Neural progenitor cell (in vitro differentiated cells): Measurements from ENCODE around the gene ZXDC. TPM values are rescaled to one million over a fixed set of nuclear protein-coding genes. Genes with fewer than 3 reads are reported as not detected.

Experiments used
- DNase-seq: peaks from one replicate; pipeline ENCODE4 v3.0.0-alpha.2; 2016; ENCODE audit warnings: low spot score
- H2AFZ ChIP-seq: fragments of 200-600 bp; sonication (generic); replicated peaks from 2 replicates; pipeline ENCODE4 v1.6.1; 2016; ENCODE audit warnings: antibody characterized with exemption
- H3F3A ChIP-seq: fragments of 200-600 bp; sonication (generic); 2 replicates; pipeline ENCODE4 v1.6.1; 2016; ENCODE audit warnings: antibody characterized with exemption, low read depth
- H3K27ac ChIP-seq: fragments of 200-600 bp; sonication (generic); 2 replicates; pipeline ENCODE4 v1.5.1; 2016; ENCODE audit warnings: mild to moderate bottlenecking
- H3K27me3 ChIP-seq: fragments of 200-600 bp; sonication (generic); 2 replicates; pipeline ENCODE4 v1.6.1; 2016; ENCODE audit warnings: mild to moderate bottlenecking, moderate library complexity
- H3K36me3 ChIP-seq: fragments of 200-600 bp; sonication (generic); 2 replicates; pipeline ENCODE4 v1.5.1; 2016
- H3K4me1 ChIP-seq: fragments of 200-600 bp; sonication (generic); 2 replicates; pipeline ENCODE4 v1.6.1; 2016; ENCODE audit warnings: mixed run types
- H3K4me2 ChIP-seq: fragments of 200-600 bp; sonication (generic); 2 replicates; pipeline ENCODE4 v1.6.1; 2016
- H3K4me3 ChIP-seq: fragments of 200-600 bp; sonication (generic); 2 replicates; pipeline ENCODE4 v1.5.1; 2016
- H3K79me2 ChIP-seq: fragments of 200-600 bp; sonication (generic); 2 replicates; pipeline ENCODE4 v1.6.1; 2016; ENCODE audit warnings: low read depth
- H3K9ac ChIP-seq: fragments of 200-600 bp; sonication (generic); 2 replicates; pipeline ENCODE4 v1.6.1; 2016
- H3K9me3 ChIP-seq: fragments of 200-600 bp; sonication (generic); 2 replicates; pipeline ENCODE4 v1.5.1; 2016; ENCODE audit warnings: low read depth
- H4K20me1 ChIP-seq: fragments of 200-600 bp; sonication (generic); 2 replicates; pipeline ENCODE4 v1.6.1; 2016; ENCODE audit warnings: low read depth
- H3K27ac Mint-ChIP-seq: 3 replicates; pipeline ENCODE4 v1.8.0; 2021; ENCODE audit warnings: mixed read lengths
- H3K27me3 Mint-ChIP-seq: 2 replicates; pipeline ENCODE4 v1.8.0; 2022; ENCODE audit warnings: low read depth, mild to moderate bottlenecking, inconsistent platforms, moderate library complexity, mixed read lengths; ENCODE audit not compliant: insufficient read depth
- H3K36me3 Mint-ChIP-seq: 3 replicates; pipeline ENCODE4 v1.8.0; 2021; ENCODE audit warnings: mixed read lengths
- H3K4me1 Mint-ChIP-seq: 3 replicates; pipeline ENCODE4 v1.8.0; 2021; ENCODE audit warnings: mixed read lengths
- H3K4me3 Mint-ChIP-seq: 3 replicates; pipeline ENCODE4 v1.8.0; 2021; ENCODE audit warnings: mild to moderate bottlenecking, moderate library complexity, mixed read lengths
- H3K9me3 Mint-ChIP-seq: 3 replicates; pipeline ENCODE4 v1.8.0; 2020; ENCODE audit warnings: mixed read lengths
- EZH2 ChIP-seq: fragments of 200-600 bp; sonication (generic); IDR thresholded peaks from 2 replicates; pipeline ENCODE4 v1.6.1; 2017; ENCODE audit warnings: antibody characterized with exemption, mild to moderate bottlenecking, moderate library complexity
- EZH2phosphoT487 ChIP-seq: fragments of 200-600 bp; sonication (generic); IDR thresholded peaks from 2 replicates; pipeline ENCODE4 v1.6.1; 2017; ENCODE audit warnings: antibody characterized with exemption
- total RNA-seq: library from RNA; depleted of rRNA; stranded (reverse); fragments of >200 nt; gene quantifications from 2 replicates; pipeline ENCODE4 v1.2.3, GENCODE V29; 2015; ENCODE audit warnings: low replicate concordance
- TF ChIP-seq, protein P1 (sequence below): fragments of 200-600 bp; sonication (generic); IDR thresholded peaks from 2 replicates; pipeline ENCODE4 v1.5.1; 2017; ENCODE audit warnings: antibody characterized with exemption, mild to moderate bottlenecking

Gene ZXDC
- total RNA-seq, 1 donor from 2014 or later = 12.4 TPM

- no peaks in the 10 kb centered on the region for H3K79me2 ChIP-seq
- DNase-seq = no peak
- H3K4me3 Mint-ChIP-seq = no peak overlapping the region
- no peaks in the 10 kb centered on the region for H3K9me3 ChIP-seq
- TF ChIP-seq EZH2phosphoT487 (no peak), EZH2 (no peak)
- TF ChIP-seq, protein P1, sequence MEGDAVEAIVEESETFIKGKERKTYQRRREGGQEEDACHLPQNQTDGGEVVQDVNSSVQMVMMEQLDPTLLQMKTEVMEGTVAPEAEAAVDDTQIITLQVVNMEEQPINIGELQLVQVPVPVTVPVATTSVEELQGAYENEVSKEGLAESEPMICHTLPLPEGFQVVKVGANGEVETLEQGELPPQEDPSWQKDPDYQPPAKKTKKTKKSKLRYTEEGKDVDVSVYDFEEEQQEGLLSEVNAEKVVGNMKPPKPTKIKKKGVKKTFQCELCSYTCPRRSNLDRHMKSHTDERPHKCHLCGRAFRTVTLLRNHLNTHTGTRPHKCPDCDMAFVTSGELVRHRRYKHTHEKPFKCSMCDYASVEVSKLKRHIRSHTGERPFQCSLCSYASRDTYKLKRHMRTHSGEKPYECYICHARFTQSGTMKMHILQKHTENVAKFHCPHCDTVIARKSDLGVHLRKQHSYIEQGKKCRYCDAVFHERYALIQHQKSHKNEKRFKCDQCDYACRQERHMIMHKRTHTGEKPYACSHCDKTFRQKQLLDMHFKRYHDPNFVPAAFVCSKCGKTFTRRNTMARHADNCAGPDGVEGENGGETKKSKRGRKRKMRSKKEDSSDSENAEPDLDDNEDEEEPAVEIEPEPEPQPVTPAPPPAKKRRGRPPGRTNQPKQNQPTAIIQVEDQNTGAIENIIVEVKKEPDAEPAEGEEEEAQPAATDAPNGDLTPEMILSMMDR = no peak
- no peak overlapping the region for H3K9ac ChIP-seq
- H3K9me3 Mint-ChIP-seq = no peaks in the 10 kb centered on the region
- H3F3A ChIP-seq = no peaks in the 10 kb centered on the region
- H4K20me1 ChIP-seq = no peaks in the 10 kb centered on the region
- no peak overlapping the region for H2AFZ ChIP-seq
- H3K4me1 ChIP-seq = peaks cover 7% of the 10 kb centered on the region
- H3K4me3 ChIP-seq = no peak overlapping the region
- peaks cover 17% of the 10 kb centered on the region for H3K27me3 ChIP-seq
- H3K4me2 ChIP-seq = no peak overlapping the region
- no peak overlapping the region for H3K27ac ChIP-seq
- H3K36me3 ChIP-seq = no peaks in the 10 kb centered on the region
- H3K27me3 Mint-ChIP-seq = peaks cover 8% of the 10 kb centered on the region
- H3K36me3 Mint-ChIP-seq = peaks cover 3% of the 10 kb centered on the region
- H3K4me1 Mint-ChIP-seq = peaks cover 18% of the 10 kb centered on the region
- H3K27ac Mint-ChIP-seq = no peak overlapping the region
These were observed 75.9 kb downstream of the ZXDC start for GRCh38 chr3:126399756-126400155.

- peaks cover 20% of the 10 kb centered on the region for H3K4me1 Mint-ChIP-seq
- peaks cover 8% of the 10 kb centered on the region for H3K27me3 Mint-ChIP-seq
- H3K79me2 ChIP-seq = no peaks in the 10 kb centered on the region
- H3K4me2 ChIP-seq = no peak overlapping the region
- no peak overlapping the region for H3K27ac Mint-ChIP-seq
- no peak overlapping the region for H3K9ac ChIP-seq
- no peak overlapping the region for H3K4me3 Mint-ChIP-seq
- no peaks in the 10 kb centered on the region for H3F3A ChIP-seq
- H3K27ac ChIP-seq = no peak overlapping the region
- H3K9me3 ChIP-seq = no peaks in the 10 kb centered on the region
- H3K9me3 Mint-ChIP-seq = no peaks in the 10 kb centered on the region
- H3K4me1 ChIP-seq = peaks cover 9% of the 10 kb centered on the region
- no peak overlapping the region for H2AFZ ChIP-seq
- peaks cover 20% of the 10 kb centered on the region for H3K27me3 ChIP-seq
- no peak overlapping the region for H3K4me3 ChIP-seq
- H4K20me1 ChIP-seq = no peaks in the 10 kb centered on the region
- H3K36me3 Mint-ChIP-seq = peaks cover 3% of the 10 kb centered on the region
- DNase-seq = no peak
- no peak for TF ChIP-seq EZH2
- no peak for TF ChIP-seq EZH2phosphoT487
- no peaks in the 10 kb centered on the region for H3K36me3 ChIP-seq
These were observed 76.3 kb downstream of the ZXDC start for GRCh38 chr3:126399351-126399735.

DNA sequence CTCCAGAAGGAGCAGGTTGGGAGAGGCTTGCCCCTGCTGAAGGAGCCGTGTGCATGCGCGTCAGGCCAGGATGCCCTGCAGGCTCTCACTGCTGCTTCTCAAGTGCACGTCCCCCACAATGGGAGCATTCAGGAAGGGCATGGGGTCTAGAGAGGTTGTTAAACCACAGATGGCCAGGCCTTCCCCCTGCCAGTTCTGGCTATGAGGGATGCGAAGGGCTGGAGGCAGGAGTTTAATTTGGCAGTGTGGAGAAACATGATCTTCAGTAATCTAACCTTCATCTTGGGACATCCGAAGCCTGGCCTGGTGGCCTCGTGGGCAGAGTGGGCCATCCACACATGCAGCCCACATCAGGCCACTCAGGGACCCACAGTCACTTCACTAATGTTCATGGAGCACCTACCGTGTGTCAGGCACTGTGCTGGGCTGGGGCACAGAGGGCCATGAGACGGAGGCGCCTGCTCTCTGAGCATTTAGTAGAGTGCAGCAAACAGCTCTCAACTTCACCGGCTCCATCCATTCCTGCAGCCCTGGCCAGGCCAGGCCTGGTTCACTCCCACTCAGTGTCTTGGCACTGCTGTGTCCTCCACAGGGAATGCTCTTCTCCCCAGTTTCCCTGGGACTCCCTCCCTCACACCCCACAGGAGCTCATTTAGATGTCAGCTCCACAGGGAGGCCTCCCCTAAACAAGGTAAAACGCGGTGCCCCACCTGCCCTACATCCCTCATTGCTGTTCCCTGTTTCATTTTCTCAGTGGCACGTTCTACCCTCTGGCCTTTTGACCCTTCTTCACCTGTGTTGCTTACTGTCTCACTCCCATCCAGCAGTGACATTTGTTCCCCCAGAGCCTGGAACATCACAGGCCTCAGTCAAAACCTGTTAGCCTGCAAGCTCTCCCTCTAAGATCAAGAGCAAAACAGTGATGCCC lies 77.0 kb downstream of the ZXDC start:
- Histone ChIP-seq H3K4me3 (no peak overlapping the region), H3K27ac (no peak overlapping the region), H4K20me1 (no peaks in the 10 kb centered on the region), H3K9ac (no peak overlapping the region), H3K27me3 (peaks cover 26% of the 10 kb centered on the region), H3K36me3 (no peaks in the 10 kb centered on the region), H3K4me1 (peaks cover 14% of the 10 kb centered on the region), H3K79me2 (no peaks in the 10 kb centered on the region), H2AFZ (no peak overlapping the region), H3F3A (no peaks in the 10 kb centered on the region), H3K9me3 (no peaks in the 10 kb centered on the region), H3K4me2 (no peak overlapping the region)
- Mint-ChIP-seq H3K27ac (no peak overlapping the region), H3K4me1 (peaks cover 25% of the 10 kb centered on the region), H3K36me3 (peaks cover 3% of the 10 kb centered on the region), H3K4me3 (no peak overlapping the region), H3K9me3 (no peaks in the 10 kb centered on the region), H3K27me3 (peaks cover 8% of the 10 kb centered on the region)
- no peak for TF ChIP-seq EZH2
- TF ChIP-seq, protein P1 = no peak
- TF ChIP-seq EZH2phosphoT487 = no peak
- no peak for DNase-seq
